GM19023 (cell line): ENCODE measurements around the gene TMEM207.

Experiments
- ATAC-seq: cut with Tn5 transposase; IDR thresholded peaks from one replicate; pipeline ENCODE4 v1.9.1; 2021; ENCODE audit warnings: mild to moderate bottlenecking, moderate library complexity; ENCODE audit not compliant: unreplicated experiment

Gene TMEM207

DNA sequence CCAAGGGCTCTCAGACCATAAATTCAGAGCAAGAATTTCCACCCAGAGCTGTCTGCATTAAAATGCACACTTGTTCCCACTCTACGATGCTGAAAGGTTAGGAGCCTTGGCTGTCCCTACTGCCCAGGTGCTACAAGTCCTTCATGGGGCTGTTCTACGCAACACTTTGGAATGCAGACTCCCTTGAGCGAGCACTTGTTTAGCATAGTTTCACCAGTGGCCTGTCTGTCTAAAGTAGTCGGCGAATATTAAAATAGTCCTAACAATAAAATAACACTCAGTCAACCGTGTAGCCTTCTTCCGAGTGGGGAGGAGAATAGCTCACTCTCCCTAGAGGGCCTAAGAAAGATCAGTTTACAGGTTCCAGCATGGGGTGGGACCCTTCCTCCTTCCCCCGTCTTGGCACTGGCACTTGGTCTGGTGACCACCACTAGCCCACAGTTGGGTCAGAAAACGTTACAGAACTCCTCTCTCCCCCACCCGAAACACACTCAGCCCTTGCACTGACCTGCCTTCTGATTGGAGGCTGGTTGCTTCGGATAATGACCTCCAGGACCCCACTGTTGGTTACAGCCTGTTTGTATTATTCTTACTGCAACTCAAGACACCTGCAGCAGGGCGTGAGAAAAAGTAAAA lies 62.0 kb downstream of the TMEM207 start, which contains the start of gene CLDN16:
CLDN16 (plus strand) TSS at position 586 of the 636 bp plus-strand sequence. CDS start 167 bp downstream, outside the sequence.
- ATAC-seq, result no peak

DNA sequence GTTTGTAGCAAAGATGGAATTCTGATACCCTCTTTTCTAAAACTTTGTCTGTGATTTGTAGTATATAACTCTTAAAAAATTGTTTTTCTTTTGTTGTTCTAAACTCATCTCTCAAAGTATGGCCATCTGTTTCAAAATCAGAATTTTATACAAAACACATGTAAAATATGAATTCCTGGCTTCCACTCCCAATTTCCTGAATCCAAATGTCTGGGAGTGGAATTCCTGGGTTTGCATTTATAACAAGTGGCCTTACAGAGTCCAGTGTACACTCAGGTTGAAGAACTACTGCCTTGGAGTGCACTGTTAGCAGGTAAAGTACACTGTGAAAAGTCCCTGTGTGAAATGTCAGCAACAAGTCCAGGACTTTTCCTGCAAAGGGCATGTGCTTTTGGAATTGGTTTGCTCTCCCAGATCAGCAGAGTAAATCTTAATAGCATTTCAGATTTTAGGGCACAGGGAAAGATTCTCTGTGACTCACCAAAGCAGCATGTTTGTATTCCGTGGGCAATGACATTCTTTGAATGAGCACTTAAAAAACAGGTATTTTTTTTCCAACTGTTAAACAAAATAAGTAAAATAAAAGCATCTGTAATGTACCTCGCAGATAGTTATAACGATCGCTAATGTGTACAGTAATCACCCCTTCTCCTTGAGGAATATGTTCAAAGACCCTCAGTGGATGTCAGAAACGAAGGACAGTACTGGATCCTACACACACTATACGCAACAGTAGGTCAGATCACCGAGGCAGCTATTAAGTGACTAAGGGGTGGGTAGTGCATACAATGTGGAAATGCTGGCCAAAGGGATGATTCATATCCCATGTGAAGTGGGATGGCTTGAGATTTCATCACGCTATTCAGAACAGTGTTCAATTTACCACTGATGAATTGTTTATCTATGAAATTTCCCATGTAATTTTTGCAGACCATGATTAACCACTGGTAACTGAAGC lies 63.7 kb downstream of the TMEM207 start:
- ATAC-seq, result no peak

DNA sequence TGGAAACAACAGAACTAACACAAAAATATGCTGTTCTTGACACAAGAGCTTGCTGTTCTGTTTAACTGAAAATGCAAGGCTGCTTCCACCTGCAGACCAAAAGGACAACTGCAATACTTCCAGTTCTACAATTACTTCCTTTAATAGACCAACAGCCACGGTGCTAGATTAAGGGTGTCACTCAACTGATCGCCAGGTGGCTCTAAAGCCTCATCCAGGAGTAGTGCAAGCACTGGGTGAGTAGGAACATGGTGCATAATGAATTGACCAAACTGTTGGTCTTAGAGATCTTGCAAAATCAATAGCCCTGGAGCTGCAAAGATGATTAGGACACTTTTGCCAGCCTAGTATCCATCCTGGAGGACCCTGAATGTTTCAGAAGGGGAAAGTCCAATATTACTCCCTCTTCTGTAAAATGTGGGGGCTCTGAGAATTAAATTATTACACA lies 65.4 kb downstream of the TMEM207 start:
- no peak for ATAC-seq

DNA sequence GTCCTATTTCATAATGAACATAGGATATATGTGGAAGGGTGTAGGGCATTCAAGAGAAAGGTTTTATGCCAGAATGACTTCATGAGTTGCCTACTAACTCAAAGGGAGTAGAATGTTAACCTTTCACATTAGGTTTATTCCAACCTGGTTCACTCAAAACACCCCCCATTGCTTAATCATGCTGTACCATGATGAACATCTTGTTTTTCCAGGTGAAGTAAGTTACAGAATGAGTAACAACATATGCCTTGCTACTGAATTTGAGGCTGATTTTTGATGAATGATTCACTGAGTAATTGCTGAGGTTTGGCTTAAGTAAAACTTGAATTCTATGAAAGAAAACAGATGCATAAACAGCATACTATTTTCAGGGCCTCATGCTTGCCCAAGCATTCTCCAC lies 67.6 kb downstream of the TMEM207 start:
- no peak for ATAC-seq

DNA sequence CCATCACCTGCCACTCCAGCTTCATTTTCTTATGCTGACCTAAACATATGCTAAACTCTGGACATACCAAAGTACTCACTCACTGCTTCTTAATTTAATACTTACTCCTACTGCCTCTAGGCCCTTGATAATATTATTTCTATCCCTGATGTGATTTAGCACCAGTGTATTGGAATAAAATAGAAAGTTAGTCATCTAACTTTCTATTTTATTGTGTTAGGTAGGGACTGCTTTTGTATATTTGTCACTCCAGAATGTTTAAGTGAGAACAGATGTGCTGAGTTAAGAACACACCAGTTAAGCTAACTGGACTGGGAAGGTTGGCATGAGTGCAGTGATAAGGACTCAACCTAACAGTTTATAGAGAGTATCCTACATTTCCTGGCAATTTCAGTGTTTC lies 68.3 kb downstream of the TMEM207 start:
- no peak for ATAC-seq

DNA sequence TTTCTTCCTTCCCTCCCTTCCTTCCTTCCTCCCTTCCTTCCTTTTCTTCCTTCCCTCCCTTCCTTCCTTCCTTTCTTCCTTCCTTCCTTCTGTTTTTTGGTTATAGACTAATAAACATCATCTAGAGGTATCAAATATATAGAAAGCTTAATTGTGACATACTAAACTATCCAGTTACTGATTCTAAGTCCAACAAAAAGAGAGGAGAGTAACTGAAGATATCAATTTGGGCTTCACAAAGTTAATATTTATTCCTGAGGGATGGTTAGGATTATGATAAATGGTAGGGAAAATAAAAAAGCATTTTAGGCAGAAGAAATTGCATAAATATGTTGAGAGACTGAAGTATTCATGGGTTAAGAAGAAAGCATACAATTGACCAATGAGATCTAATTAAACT lies 69.5 kb downstream of the TMEM207 start:
- ATAC-seq, result no peak
